Measurements from ENCODE around the gene CAMK1G.

DNA sequence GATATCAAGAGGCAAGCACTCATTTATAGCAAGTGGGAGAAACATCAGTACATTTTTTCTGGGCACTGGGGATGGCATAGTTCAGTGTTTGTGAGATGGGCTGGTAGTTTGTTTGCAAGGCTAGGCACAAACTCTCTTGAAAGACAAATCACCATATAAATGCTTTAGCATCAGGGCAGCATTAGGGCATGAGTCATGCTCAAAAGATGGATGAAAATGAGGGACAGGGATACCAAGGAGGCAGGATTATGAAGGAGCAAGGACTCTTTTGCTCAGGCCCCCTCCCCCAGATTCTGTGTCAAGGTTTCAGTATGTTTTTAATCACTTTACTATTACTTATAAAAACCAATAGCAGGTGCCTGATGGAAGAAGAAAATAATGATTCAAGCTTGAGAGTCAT lies 43.9 kb upstream of the CAMK1G start:
- TF ChIP-seq, protein P1, sequence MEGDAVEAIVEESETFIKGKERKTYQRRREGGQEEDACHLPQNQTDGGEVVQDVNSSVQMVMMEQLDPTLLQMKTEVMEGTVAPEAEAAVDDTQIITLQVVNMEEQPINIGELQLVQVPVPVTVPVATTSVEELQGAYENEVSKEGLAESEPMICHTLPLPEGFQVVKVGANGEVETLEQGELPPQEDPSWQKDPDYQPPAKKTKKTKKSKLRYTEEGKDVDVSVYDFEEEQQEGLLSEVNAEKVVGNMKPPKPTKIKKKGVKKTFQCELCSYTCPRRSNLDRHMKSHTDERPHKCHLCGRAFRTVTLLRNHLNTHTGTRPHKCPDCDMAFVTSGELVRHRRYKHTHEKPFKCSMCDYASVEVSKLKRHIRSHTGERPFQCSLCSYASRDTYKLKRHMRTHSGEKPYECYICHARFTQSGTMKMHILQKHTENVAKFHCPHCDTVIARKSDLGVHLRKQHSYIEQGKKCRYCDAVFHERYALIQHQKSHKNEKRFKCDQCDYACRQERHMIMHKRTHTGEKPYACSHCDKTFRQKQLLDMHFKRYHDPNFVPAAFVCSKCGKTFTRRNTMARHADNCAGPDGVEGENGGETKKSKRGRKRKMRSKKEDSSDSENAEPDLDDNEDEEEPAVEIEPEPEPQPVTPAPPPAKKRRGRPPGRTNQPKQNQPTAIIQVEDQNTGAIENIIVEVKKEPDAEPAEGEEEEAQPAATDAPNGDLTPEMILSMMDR (IDR thresholded peaks at IDR 0.05 in 2 of 3, conservative IDR thresholded peaks at IDR 0.05 in 1 of 3; ENCODE audit: borderline replicate concordance in 1 of 3, insufficient read depth in 1 of 3, low read depth in 2 of 3, low read length in 2 of 3) = no peak
- TF ChIP-seq, protein P2, sequence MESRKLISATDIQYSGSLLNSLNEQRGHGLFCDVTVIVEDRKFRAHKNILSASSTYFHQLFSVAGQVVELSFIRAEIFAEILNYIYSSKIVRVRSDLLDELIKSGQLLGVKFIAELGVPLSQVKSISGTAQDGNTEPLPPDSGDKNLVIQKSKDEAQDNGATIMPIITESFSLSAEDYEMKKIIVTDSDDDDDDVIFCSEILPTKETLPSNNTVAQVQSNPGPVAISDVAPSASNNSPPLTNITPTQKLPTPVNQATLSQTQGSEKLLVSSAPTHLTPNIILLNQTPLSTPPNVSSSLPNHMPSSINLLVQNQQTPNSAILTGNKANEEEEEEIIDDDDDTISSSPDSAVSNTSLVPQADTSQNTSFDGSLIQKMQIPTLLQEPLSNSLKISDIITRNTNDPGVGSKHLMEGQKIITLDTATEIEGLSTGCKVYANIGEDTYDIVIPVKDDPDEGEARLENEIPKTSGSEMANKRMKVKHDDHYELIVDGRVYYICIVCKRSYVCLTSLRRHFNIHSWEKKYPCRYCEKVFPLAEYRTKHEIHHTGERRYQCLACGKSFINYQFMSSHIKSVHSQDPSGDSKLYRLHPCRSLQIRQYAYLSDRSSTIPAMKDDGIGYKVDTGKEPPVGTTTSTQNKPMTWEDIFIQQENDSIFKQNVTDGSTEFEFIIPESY (IDR thresholded peaks at IDR 0.05; ENCODE audit: extremely low read depth, insufficient replicate concordance, low read length) = no peak
